Naive thymus-derived CD4-positive, alpha-beta T cell (primary cell): ENCODE measurements around the gene AGFG2. TPM values are rescaled to one million over a fixed set of nuclear protein-coding genes. Genes with fewer than 3 reads are reported as not detected.
A peak's percentile ranks its signal among the peaks of the same experiment; 100 is the strongest.
"Not testable (repeated sequence)": the region's sequence is repeated elsewhere in the genome, so short reads cannot be mapped to it uniquely, and the experiment has no call there.

Experiments used
- ATAC-seq: fragments of 150-1000 bp; cut with Tn5 transposase; 2 replicates; pipeline ENCODE4 v1.10.0; 2021; ENCODE audit warnings: mild to moderate bottlenecking, moderate library complexity
- CTCF ChIA-PET: fragments of 350-600 bp; sonication (Branson Sonifier 250); formaldehyde crosslinking; loops from one replicate; lab custom pipeline; 2021; ENCODE audit warnings: antibody characterized with exemption; lab: Charles Lee
- POLR2A ChIA-PET: fragments of 350-600 bp; sonication (Branson Sonifier 250); formaldehyde crosslinking; loops from one replicate; lab custom pipeline; 2021; ENCODE audit warnings: antibody characterized with exemption, inconsistent platforms; lab: Charles Lee
- DNase-seq, 9 donors: peaks; one replicate each; pipeline versions ENCODE4 v3.0.0 to v3.0.0-alpha.2; 2020 to 2022; ENCODE audit warnings: mixed read lengths in 1 of 9
- H3K27ac ChIP-seq: one replicate; pipeline ENCODE4 v1.7.0; 2013; ENCODE audit warnings: mild to moderate bottlenecking, low read depth, low read length, moderate library complexity
- H3K27me3 ChIP-seq, 2 donors: one replicate each; pipeline ENCODE4 v1.7.0; 2013; ENCODE audit warnings: low read length in 2 of 2, mild to moderate bottlenecking in 2 of 2, moderate library complexity in 2 of 2; ENCODE audit not compliant: control insufficient read depth in 2 of 2, insufficient read depth in 2 of 2
- H3K36me3 ChIP-seq, 3 experiments: 1 replicate in 2 of 3; 2 replicates in 1 of 3; pipeline ENCODE4 v1.7.0; 2013; ENCODE audit warnings: low read length in 3 of 3, mild to moderate bottlenecking in 3 of 3, moderate library complexity in 1 of 3; ENCODE audit not compliant: insufficient read depth in 3 of 3, control insufficient read depth in 2 of 3
- H3K4me1 ChIP-seq, 2 donors: one replicate each; pipeline ENCODE4 v1.7.0; 2013; ENCODE audit warnings: low read length in 2 of 2, mild to moderate bottlenecking in 2 of 2, moderate library complexity in 1 of 2; ENCODE audit not compliant: control insufficient read depth in 2 of 2, insufficient read depth in 2 of 2
- H3K4me3 ChIP-seq: 2 replicates; pipeline ENCODE4 v1.7.0; 2013; ENCODE audit warnings: mild to moderate bottlenecking, low read length
- H3K9me3 ChIP-seq, 3 experiments: 1 replicate in 2 of 3; 2 replicates in 1 of 3; pipeline ENCODE4 v1.7.0; 2013; ENCODE audit warnings: low read length in 3 of 3; ENCODE audit not compliant: control insufficient read depth in 2 of 3
- H3K27ac Mint-ChIP-seq, 9 donors: one replicate each; pipeline ENCODE4 v1.8.0; 2020 to 2022; ENCODE audit warnings: mixed read lengths in 9 of 9, mild to moderate bottlenecking in 8 of 9, moderate library complexity in 5 of 9, inconsistent platforms in 2 of 9
- H3K27me3 Mint-ChIP-seq, 5 donors: one replicate each; pipeline ENCODE4 v1.8.0; 2021 to 2022; ENCODE audit warnings: mixed read lengths in 5 of 5, mild to moderate bottlenecking in 1 of 5
- H3K36me3 Mint-ChIP-seq, 5 donors: one replicate each; pipeline ENCODE4 v1.8.0; 2020 to 2022; ENCODE audit warnings: mixed read lengths in 5 of 5, mild to moderate bottlenecking in 3 of 5, inconsistent platforms in 1 of 5
- H3K4me1 Mint-ChIP-seq, 7 donors: one replicate each; pipeline ENCODE4 v1.8.0; 2020 to 2022; ENCODE audit warnings: mixed read lengths in 7 of 7, mild to moderate bottlenecking in 3 of 7, inconsistent platforms in 1 of 7
- H3K4me3 Mint-ChIP-seq, 10 donors: one replicate each; pipeline ENCODE4 v1.8.0; 2020 to 2022; ENCODE audit warnings: mild to moderate bottlenecking in 10 of 10, mixed read lengths in 10 of 10, moderate library complexity in 6 of 10, inconsistent platforms in 2 of 10
- H3K9me3 Mint-ChIP-seq, 11 donors: one replicate each; pipeline ENCODE4 v1.8.0; 2020 to 2022; ENCODE audit warnings: mixed read lengths in 11 of 11, mild to moderate bottlenecking in 4 of 11, inconsistent platforms in 1 of 11, moderate library complexity in 1 of 11
- intact Hi-C, 2 donors: fragments of 100-400 bp; cut with micrococcal nuclease; formaldehyde crosslinking; loops; one replicate each; pipeline ENCODE4 v1.15.1; 2023
- polyA plus RNA-seq, 2 donors: library from polyadenylated mRNA; unstranded; fragments of 300-500 nt; fragmentation: Illumina TruSeq; gene quantifications; one replicate each; pipeline ENCODE4 v1.2.3, GENCODE V29; 2021
- total RNA-seq, 6 experiments: library from RNA in 5 of 6; stranded (reverse) in 5 of 6; gene quantifications; 1 replicate in 5 of 6; 2 replicates in 1 of 6; pipeline ENCODE4 v1.2.3 and lab custom pipeline; 2021 to 2026

The AGFG2 gene
- total and polyA plus RNA-seq, 7 experiments from 2014 or later = 5.7 to 42.4 (median 23.2) TPM

DNA sequence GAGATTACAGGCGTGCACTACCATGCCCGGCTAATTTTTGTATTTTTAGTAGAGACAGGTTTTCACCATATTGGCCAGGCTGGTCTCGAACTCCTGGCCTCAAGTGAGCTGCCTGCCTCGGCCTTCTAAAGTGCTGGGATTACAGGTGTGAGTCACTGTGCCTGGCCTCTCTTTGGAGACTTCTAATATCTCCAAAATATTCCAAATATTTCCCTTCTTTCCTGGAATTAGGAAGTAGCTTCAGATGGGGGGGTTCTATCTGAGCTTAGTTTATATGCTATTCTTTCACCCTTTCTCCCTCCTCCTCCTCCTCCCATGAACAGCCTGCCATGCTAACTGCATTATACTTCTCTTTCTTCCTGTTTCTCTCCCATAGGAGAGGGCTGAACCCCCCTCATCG lies 9.4 kb downstream of the AGFG2 start:
- H3K27me3 ChIP-seq, H3K27ac ChIP-seq, H3K9me3 ChIP-seq, H3K27me3 Mint-ChIP-seq, DNase-seq, ATAC-seq, intact Hi-C loops, H3K9me3 Mint-ChIP-seq, H3K4me3 ChIP-seq: not testable (repeated sequence)
- ChIA-PET POLR2A (interaction anchor here (0.8 to 4.0 kb wide), 10 partner anchors 10 to 119 kb away, joined by 3 to 32 read pairs (median 5); partner anchors contain the start of genes AGFG2, FBXO24, LRCH4 and MEPCE), CTCF (interaction anchor here (0.9 to 5.5 kb wide), 5 partner anchors 11 to 156 kb away, joined by 3 to 26 read pairs (median 4); partner anchors contain the start of gene NYAP1)
- H3K4me3 Mint-ChIP-seq = peak overlapping the region; percentile 12 to 79 (median 49)
- peak overlapping the region in 8 of 9 donors; percentile 68 to 93 (median 88) for H3K27ac Mint-ChIP-seq
- Histone ChIP-seq H3K4me1 (peaks cover 59 to 68% of the 10 kb centered on the region in 2 donors), H3K36me3 (peaks cover 6 to 24% (median 10%) of the 10 kb centered on the region in 3 experiments)
- H3K4me1 Mint-ChIP-seq = peaks cover 58 to 78% (median 75%) of the 10 kb centered on the region in 7 donors
- H3K36me3 Mint-ChIP-seq = peaks cover 7 to 27% (median 23%) of the 10 kb centered on the region in 5 donors

- intact Hi-C loops = no loop called here
- ChIA-PET CTCF (interaction anchor here (1.1 kb wide), 1 partner anchor 14 kb away, joined by 3 read pairs; no protein-coding TSS in a partner anchor), POLR2A (interaction anchor here (1.4 kb wide), 1 partner anchor 37 kb away, joined by 3 read pairs; no protein-coding TSS in a partner anchor)
- Mint-ChIP-seq H3K4me1 (peaks cover 22 to 37% (median 34%) of the 10 kb centered on the region in 7 donors), H3K4me3 (no peak overlapping the region), H3K27me3 (no peaks in the 10 kb centered on the region), H3K9me3 (no peaks in the 10 kb centered on the region), H3K36me3 (peaks cover 9 to 45% (median 32%) of the 10 kb centered on the region in 5 donors), H3K27ac (peak overlapping the region in 6 of 9 donors; percentile 0 to 79 (median 34))
- H3K36me3 ChIP-seq = peaks cover 6 to 57% (median 19%) of the 10 kb centered on the region in 3 experiments
- H3K9me3 ChIP-seq = no peaks in the 10 kb centered on the region
- H3K4me1 ChIP-seq = peaks cover 20 to 32% of the 10 kb centered on the region in 2 donors
- no peak overlapping the region for H3K4me3 ChIP-seq
- H3K27ac ChIP-seq = no peak overlapping the region
- ATAC-seq = no peak
- no peak for DNase-seq
- no peaks in the 10 kb centered on the region for H3K27me3 ChIP-seq
Measured at GRCh38 chr7:100552532-100552931, 13.5 kb downstream of the AGFG2 start.

- Mint-ChIP-seq H3K27me3 (no peaks in the 10 kb centered on the region), H3K4me1 (peaks cover 17 to 32% (median 29%) of the 10 kb centered on the region in 7 donors), H3K4me3 (no peak overlapping the region), H3K9me3 (no peaks in the 10 kb centered on the region), H3K27ac (peak overlapping the region in 2 of 9 donors; percentile 33 to 38), H3K36me3 (peaks cover 9 to 41% (median 28%) of the 10 kb centered on the region in 5 donors)
- CTCF ChIA-PET = interaction anchor here (1.1 kb wide), 1 partner anchor 13 kb away, joined by 3 read pairs; no protein-coding TSS in a partner anchor
- DNase-seq (no peak), ATAC-seq (no peak)
- Histone ChIP-seq H3K4me3 (no peak overlapping the region), H3K36me3 (peaks cover 6 to 60% (median 19%) of the 10 kb centered on the region in 3 experiments), H3K4me1 (peaks cover 15 to 27% of the 10 kb centered on the region in 2 donors), H3K9me3 (no peaks in the 10 kb centered on the region), H3K27ac (no peak overlapping the region), H3K27me3 (no peaks in the 10 kb centered on the region)
- POLR2A ChIA-PET = interaction anchor here (1.4 kb wide), 1 partner anchor 38 kb away, joined by 3 read pairs; no protein-coding TSS in a partner anchor
- intact Hi-C loops = no loop called here
Measured at GRCh38 chr7:100553032-100553431, 14.0 kb downstream of the AGFG2 start.

DNA sequence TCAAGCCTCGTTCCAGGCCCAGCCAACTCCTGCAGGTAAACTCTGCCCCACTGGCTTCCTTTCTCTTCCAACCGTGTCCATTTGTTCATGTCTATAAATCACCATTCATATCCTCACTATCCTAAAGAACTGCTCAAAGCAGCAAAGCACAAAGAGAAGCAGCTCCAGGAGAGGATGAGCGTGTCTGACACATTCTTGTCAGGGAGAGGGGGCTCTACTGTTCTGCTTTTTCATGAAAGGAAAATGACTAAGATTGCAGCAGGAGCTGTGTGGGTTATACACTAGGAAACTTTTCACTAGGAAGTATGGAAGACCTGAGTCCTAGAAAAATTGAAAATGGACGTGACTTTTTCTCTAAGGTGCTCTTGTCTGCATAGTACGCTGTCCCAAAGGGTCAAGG lies 16.7 kb downstream of the AGFG2 start:
- H3K9me3 Mint-ChIP-seq = no peaks in the 10 kb centered on the region

DNA sequence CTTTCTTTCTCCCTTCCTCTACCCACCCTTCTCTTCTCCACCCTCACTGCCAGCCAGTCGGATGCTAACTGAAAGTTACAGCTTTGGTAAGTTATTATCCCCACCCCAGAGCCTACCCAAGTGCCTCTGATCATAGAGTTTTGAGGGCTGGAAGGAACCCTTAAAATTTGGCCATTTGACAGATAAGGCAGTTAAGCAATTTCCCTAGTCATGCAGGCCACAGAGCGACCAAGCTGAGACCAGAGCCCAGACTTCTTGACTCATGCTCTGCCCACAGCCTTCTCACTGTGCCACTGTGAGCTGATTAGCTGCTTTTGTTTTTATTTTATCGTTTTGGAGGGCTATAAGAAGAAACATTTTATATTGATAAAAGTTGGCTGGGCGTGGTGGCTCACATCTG lies 17.5 kb downstream of the AGFG2 start:
- no peaks in the 10 kb centered on the region for H3K27me3 ChIP-seq
- CTCF ChIA-PET = interaction anchor here (1.2 to 1.7 kb wide), 3 partner anchors 12 to 88 kb away, joined by 4 to 7 read pairs (median 5); no protein-coding TSS in a partner anchor
- no peaks in the 10 kb centered on the region for H3K9me3 ChIP-seq
- no peak for DNase-seq
- POLR2A ChIA-PET = interaction anchor here (0.8 to 2.5 kb wide), 4 partner anchors 11 to 41 kb away, joined by 3 to 7 read pairs (median 4); partner anchors contain the start of gene FBXO24
- Mint-ChIP-seq H3K36me3 (peaks cover 9 to 32% (median 15%) of the 10 kb centered on the region in 5 donors), H3K4me1 (peaks cover 6 to 16% (median 12%) of the 10 kb centered on the region in 7 donors), H3K9me3 (no peaks in the 10 kb centered on the region), H3K4me3 (no peak overlapping the region), H3K27me3 (no peaks in the 10 kb centered on the region), H3K27ac (peak overlapping the region in 5 of 9 donors; percentile 17 to 84 (median 58))
- H3K4me3 ChIP-seq = no peak overlapping the region
- intact Hi-C loops = no loop called here
- ATAC-seq = peak; percentile 55
- H3K27ac ChIP-seq = no peak overlapping the region
- H3K4me1 ChIP-seq = peaks cover 0 to 10% of the 10 kb centered on the region in 2 donors
- peaks cover 6 to 53% (median 19%) of the 10 kb centered on the region in 3 experiments for H3K36me3 ChIP-seq

More for the DNA sequence above, 16.7 kb downstream of the AGFG2 start:
- intact Hi-C loops = no loop called here
- Mint-ChIP-seq H3K36me3 (peaks cover 9 to 32% (median 17%) of the 10 kb centered on the region in 5 donors), H3K27ac (peak overlapping the region in 5 of 9 donors; percentile 4 to 78 (median 60)), H3K27me3 (no peaks in the 10 kb centered on the region), H3K4me1 (peaks cover 7 to 17% (median 12%) of the 10 kb centered on the region in 7 donors), H3K4me3 (no peak overlapping the region)
- Histone ChIP-seq H3K36me3 (peaks cover 6 to 52% (median 19%) of the 10 kb centered on the region in 3 experiments), H3K9me3 (no peaks in the 10 kb centered on the region), H3K27ac (no peak overlapping the region), H3K4me3 (no peak overlapping the region), H3K4me1 (peaks cover under 1 to 11% of the 10 kb centered on the region in 2 donors), H3K27me3 (no peaks in the 10 kb centered on the region)
- ChIA-PET POLR2A (interaction anchor here (1.0 to 2.5 kb wide), 6 partner anchors 11 to 86 kb away, joined by 3 to 7 read pairs (median 4); partner anchors contain the start of gene FBXO24), CTCF (interaction anchor here (1.1 to 1.7 kb wide), 5 partner anchors 11 to 87 kb away, joined by 3 to 7 read pairs (median 4); no protein-coding TSS in a partner anchor)
- ATAC-seq (no peak), DNase-seq (no peak)

- POLR2A ChIA-PET = interaction anchor here (0.6 to 12.4 kb wide), 8 partner anchors 11 to 329 kb away, joined by 3 to 173 read pairs (median 4); partner anchors contain the start of genes AGFG2, FBXO24 and LRCH4
- intact Hi-C loops = loop anchor here (1.0 to 2.0 kb wide), 7 partner anchors 14 to 166 kb away; partner anchors contain the start of genes AGFG2 (in 2 of the 2) and NYAP1 (in 2 of the 2)
- Histone ChIP-seq H3K4me3 (no peak overlapping the region), H3K36me3 (peaks cover 0 to 47% (median 2%) of the 10 kb centered on the region in 3 experiments), H3K27me3 (no peaks in the 10 kb centered on the region), H3K4me1 (peaks cover 0 to 13% of the 10 kb centered on the region in 2 donors), H3K9me3 (no peaks in the 10 kb centered on the region), H3K27ac (no peak overlapping the region)
- DNase-seq (no peak), ATAC-seq (no peak)
- CTCF ChIA-PET = interaction anchor here (0.7 to 8.0 kb wide), 24 partner anchors 10 to 553 kb away, joined by 3 to 65 read pairs (median 6); partner anchors contain the start of genes FBXO24, LRCH4, NYAP1 and TSC22D4
- Mint-ChIP-seq H3K27me3 (no peaks in the 10 kb centered on the region), H3K4me3 (no peak overlapping the region), H3K27ac (peak overlapping the region in 1 of 9 donors; percentile 55), H3K36me3 (peaks cover 5 to 20% (median 6%) of the 10 kb centered on the region in 5 donors), H3K4me1 (peaks cover 6 to 17% (median 12%) of the 10 kb centered on the region in 7 donors), H3K9me3 (no peaks in the 10 kb centered on the region)
Measured at GRCh38 chr7:100559127-100559526, 20.1 kb downstream of the AGFG2 start.
